GM10266 (cell line): ENCODE results near the gene CELA1.
"Not testable (repeated sequence)": the region's sequence is repeated elsewhere in the genome, so short reads cannot be mapped to it uniquely, and the experiment has no call there.

Experiments used
- DNase-seq: peaks from one replicate; pipeline ENCODE4 v3.0.0; 2012; ENCODE audit errors: extremely low spot score
- CTCF ChIP-seq: IDR thresholded peaks from 2 replicates; pipeline ENCODE4 v1.5.1; 2012; ENCODE audit warnings: mild to moderate bottlenecking, low read depth; ENCODE audit not compliant: control insufficient read depth, insufficient read depth; ENCODE audit errors: missing control alignments

The CELA1 gene

DNA sequence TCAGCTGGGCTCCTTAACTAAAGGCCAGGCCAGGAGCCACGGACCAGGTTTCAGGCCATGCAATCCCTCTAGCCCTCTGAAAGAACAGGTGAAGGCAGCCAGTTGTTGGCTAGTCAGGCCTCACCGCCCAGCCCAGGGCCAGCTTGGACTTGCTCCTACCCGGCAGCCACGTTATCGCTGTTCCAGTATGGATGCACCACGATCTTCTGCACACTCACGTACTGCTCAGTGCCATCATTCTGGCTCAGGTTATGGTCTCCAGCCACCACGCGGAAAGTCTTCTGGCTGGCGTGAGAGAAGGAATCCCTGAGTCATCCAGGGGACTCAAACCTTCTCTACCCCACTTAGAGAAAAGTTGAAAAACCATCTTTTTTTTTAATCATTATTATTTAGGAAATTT lies 4.1 kb downstream of the CELA1 start:
- TF ChIP-seq CTCF = no peak

GRCh38 chr12:51341251-51342007 lies 5.0 kb downstream of the CELA1 start:
- peak; percentile 100 for TF ChIP-seq CTCF
- DNase-seq = peak; percentile 74

More for the DNA sequence above, 4.1 kb downstream of the CELA1 start:
- DNase-seq = no peak

- DNase-seq = no peak
Observed at GRCh38 chr12:51339750-51340149, 6.7 kb downstream of the CELA1 start.

GRCh38 chr12:51337336-51337735 lies 9.1 kb downstream of the CELA1 start:
- DNase-seq = not testable (repeated sequence)

More at GRCh38 chr12:51339750-51340149, 6.7 kb downstream of the CELA1 start:
- no peak for TF ChIP-seq CTCF

DNA sequence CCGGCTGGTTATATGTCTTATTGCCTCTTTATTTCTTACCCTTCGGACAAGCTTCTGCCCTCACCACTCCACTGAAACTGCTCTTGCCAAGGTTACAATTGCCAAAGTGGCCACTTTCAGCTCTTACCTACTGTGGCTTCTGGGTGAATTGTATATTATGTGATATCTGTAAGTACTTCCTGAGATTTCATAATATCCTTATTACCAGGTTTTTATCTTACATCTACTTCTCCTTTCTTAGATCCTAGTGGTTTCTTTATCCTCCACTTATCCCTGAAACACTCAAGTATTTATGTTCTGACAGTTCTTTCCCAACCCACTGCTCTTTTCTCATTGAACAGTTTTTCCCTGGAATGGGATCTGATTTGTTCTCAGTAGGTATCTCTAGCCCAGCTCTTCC lies 10.5 kb downstream of the CELA1 start:
- DNase-seq = no peak

DNA sequence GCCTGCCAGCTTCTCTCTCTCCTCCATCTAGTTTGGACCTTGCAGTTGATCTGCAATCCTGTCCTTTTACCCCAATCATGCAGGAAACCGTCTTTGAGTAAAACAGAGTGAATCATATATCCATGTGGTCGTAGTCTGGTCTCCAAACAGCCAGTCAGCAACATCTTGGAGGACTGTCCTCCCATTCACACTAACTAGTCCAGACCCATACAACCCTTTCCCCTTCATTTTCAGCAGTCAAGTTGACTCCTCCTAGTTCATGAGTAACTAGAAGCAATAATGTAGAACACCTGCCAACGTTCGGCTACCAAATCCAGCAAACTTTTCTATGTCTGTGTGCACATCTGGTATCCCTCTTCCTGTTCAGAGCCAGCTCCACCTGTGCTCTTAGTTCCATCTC lies 11.7 kb downstream of the CELA1 start:
- DNase-seq = no peak
- TF ChIP-seq CTCF = no peak

More for the DNA sequence above, 10.5 kb downstream of the CELA1 start:
- no peak for TF ChIP-seq CTCF

GRCh38 chr12:51333536-51333935 lies 12.9 kb downstream of the CELA1 start:
- no peak for TF ChIP-seq CTCF
- no peak for DNase-seq

DNA sequence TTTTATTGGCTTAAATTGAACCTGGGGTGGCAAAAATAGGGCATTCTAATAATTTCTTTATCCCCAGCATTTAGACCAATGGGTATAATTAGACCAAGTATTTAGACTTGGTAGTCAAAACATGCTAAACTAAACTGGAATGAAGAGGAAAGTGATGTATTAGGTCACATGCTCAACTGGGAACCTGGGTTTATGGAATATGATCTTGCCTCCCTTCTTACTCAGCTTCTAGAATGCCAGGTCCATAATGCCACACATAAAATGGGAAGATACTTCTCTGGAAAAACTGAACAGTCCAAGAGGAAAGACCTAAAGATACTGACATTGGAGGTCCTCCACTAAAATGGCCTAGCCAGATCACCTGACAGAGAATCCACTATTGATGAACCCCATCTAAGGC lies 16.3 kb downstream of the CELA1 start:
- no peak for TF ChIP-seq CTCF
- DNase-seq = no peak
